AG09309 (cell line): ENCODE results near the gene STK32B.

Source experiments
- DNase-seq: peaks from one replicate; pipeline ENCODE4 v3.0.0-alpha.2; 2010; ENCODE audit warnings: low read depth
- H3K4me3 ChIP-seq: 2 replicates; pipeline ENCODE4 v1.5.1; 2011; ENCODE audit warnings: mild to moderate bottlenecking, low read depth, low read length, moderate library complexity; ENCODE audit not compliant: control insufficient read depth
- CTCF ChIP-seq: IDR thresholded peaks from 2 replicates; pipeline ENCODE4 v1.5.1; 2011; ENCODE audit warnings: mild to moderate bottlenecking, low read depth, low read length, inconsistent platforms; ENCODE audit not compliant: insufficient read depth, control insufficient read depth; ENCODE audit errors: missing control alignments

The STK32B gene

GRCh38 chr4:5366009-5366386 is 314.7 kb downstream of the STK32B start:
- TF ChIP-seq CTCF: no peak
- DNase-seq: no peak
- H3K4me3 ChIP-seq: no peak overlapping the region

DNA sequence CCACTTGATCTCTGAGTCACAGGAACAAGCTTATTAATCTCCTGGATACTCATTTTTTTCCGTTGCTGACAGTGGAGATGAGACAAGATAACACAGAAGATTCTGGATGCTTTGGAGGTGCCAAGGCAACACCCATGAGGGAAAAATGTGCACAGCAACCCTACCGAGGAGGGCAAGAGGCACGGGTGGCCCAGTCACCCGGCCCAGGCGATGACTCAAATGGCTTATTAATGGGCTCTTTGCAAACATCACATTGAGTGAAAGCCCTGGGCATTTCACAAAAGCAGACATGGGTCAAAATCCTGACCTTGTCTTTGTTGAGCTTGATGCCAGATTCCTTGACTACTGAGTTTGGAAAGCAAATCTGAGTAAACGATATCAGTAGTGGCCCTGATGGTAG is 315.1 kb downstream of the STK32B start:
- peak; percentile 35 for DNase-seq
- no peak overlapping the region for H3K4me3 ChIP-seq
- TF ChIP-seq CTCF: no peak

- DNase-seq: no peak
- no peak for TF ChIP-seq CTCF
- no peak overlapping the region for H3K4me3 ChIP-seq
Measured at GRCh38 chr4:5368426-5368825, 317.1 kb downstream of the STK32B start.

DNA sequence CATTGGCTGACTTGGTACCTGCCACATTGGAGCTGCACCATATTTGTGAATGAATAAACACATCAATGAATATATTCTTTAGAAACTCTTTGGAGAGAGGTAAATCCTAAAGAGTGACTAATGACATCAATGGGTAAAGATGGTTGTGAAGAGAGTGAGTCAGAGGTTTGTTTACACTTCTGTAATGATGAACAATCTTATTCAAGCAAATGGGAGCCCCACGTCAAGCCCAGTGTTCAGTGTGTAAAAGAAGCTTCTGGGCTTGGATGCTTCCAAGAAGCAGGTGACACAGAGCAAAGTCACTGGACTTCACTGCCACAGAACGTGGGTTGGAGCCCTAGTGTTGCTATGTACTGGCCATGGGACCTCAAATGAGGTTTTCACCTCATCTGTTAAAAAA is 319.0 kb downstream of the STK32B start:
- H3K4me3 ChIP-seq: no peak overlapping the region
- no peak for DNase-seq
- TF ChIP-seq CTCF: no peak

- H3K4me3 ChIP-seq: no peak overlapping the region
- no peak for TF ChIP-seq CTCF
- DNase-seq: peak; percentile 32
Measured at GRCh38 chr4:5371415-5372190, 320.3 kb downstream of the STK32B start.

DNA sequence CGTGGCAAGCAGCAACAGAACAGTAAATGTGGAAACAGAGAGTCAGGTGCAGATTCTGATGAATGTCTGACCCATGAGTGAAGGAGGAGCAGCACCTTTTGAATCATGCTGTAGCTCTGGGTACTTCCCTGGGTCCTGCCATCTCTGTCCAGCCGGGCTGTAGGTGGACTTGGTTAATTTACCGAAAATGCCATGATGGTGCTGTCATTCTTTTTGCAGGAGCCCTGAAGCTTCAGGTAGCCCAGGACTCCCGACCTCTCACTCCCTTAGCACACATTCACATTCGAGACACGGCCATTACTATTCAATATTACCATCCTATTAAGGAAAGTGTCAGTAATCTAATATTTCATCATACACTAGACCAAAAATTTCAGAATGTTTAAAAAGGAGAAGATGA is 320.9 kb downstream of the STK32B start:
- no peak for TF ChIP-seq CTCF
- no peak overlapping the region for H3K4me3 ChIP-seq
- DNase-seq: no peak
